SK-N-SH treated with all-trans-retinoic acid at 6 μM for 48 hours (cell line): ENCODE results near the gene HCFC1.

Source experiments
- ARNTL ChIP-seq: fragments of 450-650 bp; formaldehyde crosslinking; IDR thresholded peaks from 2 replicates; pipeline ENCODE4 v1.5.0; 2020; ENCODE audit warnings: low read depth, mild to moderate bottlenecking, moderate library complexity, borderline replicate concordance
- BACH2 ChIP-seq: fragments of 250-450 bp; sonication (Bioruptor Pico); IDR thresholded peaks from 2 replicates; pipeline ENCODE4 v1.9.0; 2021; ENCODE audit warnings: mild to moderate bottlenecking, borderline replicate concordance
- CSDC2 ChIP-seq: fragments of 250-450 bp; sonication (Bioruptor Pico); IDR thresholded peaks from 2 replicates; pipeline ENCODE4 v1.5.0; 2020; ENCODE audit warnings: mild to moderate bottlenecking, moderate library complexity
- ZC3H10 ChIP-seq: fragments of 250-450 bp; sonication (Bioruptor Pico); IDR thresholded peaks from 2 replicates; pipeline ENCODE4 v1.5.1; 2021; ENCODE audit warnings: mild to moderate bottlenecking, moderate library complexity
- ZFP30 ChIP-seq: fragments of 450-650 bp; formaldehyde crosslinking; IDR thresholded peaks from 2 replicates; pipeline ENCODE4 v1.5.0; 2022; ENCODE audit warnings: mild to moderate bottlenecking, moderate library complexity
- ZNF8 ChIP-seq: fragments of 450-650 bp; formaldehyde crosslinking; IDR thresholded peaks from 2 replicates; pipeline ENCODE4 v1.5.0; 2020; ENCODE audit warnings: mild to moderate bottlenecking, moderate library complexity
- TF ChIP-seq, protein P1 (sequence below): fragments of 250-450 bp; sonication (Bioruptor Pico); IDR thresholded peaks from 2 replicates; pipeline ENCODE4 v1.5.1; 2021; ENCODE audit warnings: mild to moderate bottlenecking, moderate library complexity
- TF ChIP-seq, protein P2 (sequence below): fragments of 250-450 bp; sonication (Bioruptor Pico); IDR thresholded peaks from 2 replicates; pipeline ENCODE4 v1.5.0; 2020; ENCODE audit warnings: mild to moderate bottlenecking, moderate library complexity
- TF ChIP-seq, protein P3 (sequence below): fragments of 250-450 bp; sonication (Bioruptor Pico); IDR thresholded peaks from 2 replicates; pipeline ENCODE4 v1.8.0; 2021; ENCODE audit warnings: low read depth, mild to moderate bottlenecking, moderate library complexity, borderline replicate concordance
- TF ChIP-seq, protein P4 (sequence below): fragments of 250-450 bp; sonication (Bioruptor Pico); IDR thresholded peaks from 2 replicates; pipeline ENCODE4 v1.8.0; 2020; ENCODE audit warnings: mild to moderate bottlenecking, moderate library complexity, borderline replicate concordance
- TF ChIP-seq, protein P5 (sequence below): fragments of 250-450 bp; sonication (Bioruptor Pico); IDR thresholded peaks from 2 replicates; pipeline ENCODE4 v1.5.1; 2020; ENCODE audit warnings: low read depth, mild to moderate bottlenecking, moderate library complexity

DNA sequence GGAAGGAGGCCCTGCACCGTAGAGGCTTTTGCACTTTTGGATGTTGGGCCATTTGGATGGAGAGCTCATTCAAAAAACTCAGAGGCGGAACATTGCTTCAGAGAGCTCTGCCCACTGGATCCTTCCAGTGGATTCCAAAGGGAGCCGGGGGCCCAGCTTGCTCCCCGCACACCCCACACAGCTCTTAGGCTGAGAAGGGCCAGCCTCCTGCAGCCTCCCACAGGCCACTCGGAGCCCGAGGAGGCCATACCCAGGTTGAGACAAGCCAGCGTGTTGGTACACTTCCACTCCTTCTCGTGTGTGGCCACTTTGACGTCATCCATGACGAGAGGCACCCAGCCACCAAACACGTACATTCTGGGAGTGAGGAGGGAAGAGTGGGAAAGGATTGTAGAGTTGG lies 10.3 kb downstream of the HCFC1 start:
- TF ChIP-seq, protein P1, sequence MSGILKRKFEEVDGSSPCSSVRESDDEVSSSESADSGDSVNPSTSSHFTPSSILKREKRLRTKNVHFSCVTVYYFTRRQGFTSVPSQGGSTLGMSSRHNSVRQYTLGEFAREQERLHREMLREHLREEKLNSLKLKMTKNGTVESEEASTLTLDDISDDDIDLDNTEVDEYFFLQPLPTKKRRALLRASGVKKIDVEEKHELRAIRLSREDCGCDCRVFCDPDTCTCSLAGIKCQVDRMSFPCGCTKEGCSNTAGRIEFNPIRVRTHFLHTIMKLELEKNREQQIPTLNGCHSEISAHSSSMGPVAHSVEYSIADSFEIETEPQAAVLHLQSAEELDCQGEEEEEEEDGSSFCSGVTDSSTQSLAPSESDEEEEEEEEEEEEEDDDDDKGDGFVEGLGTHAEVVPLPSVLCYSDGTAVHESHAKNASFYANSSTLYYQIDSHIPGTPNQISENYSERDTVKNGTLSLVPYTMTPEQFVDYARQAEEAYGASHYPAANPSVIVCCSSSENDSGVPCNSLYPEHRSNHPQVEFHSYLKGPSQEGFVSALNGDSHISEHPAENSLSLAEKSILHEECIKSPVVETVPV (CRISPR knock-in tag) = no peak
- TF ChIP-seq, protein P2, sequence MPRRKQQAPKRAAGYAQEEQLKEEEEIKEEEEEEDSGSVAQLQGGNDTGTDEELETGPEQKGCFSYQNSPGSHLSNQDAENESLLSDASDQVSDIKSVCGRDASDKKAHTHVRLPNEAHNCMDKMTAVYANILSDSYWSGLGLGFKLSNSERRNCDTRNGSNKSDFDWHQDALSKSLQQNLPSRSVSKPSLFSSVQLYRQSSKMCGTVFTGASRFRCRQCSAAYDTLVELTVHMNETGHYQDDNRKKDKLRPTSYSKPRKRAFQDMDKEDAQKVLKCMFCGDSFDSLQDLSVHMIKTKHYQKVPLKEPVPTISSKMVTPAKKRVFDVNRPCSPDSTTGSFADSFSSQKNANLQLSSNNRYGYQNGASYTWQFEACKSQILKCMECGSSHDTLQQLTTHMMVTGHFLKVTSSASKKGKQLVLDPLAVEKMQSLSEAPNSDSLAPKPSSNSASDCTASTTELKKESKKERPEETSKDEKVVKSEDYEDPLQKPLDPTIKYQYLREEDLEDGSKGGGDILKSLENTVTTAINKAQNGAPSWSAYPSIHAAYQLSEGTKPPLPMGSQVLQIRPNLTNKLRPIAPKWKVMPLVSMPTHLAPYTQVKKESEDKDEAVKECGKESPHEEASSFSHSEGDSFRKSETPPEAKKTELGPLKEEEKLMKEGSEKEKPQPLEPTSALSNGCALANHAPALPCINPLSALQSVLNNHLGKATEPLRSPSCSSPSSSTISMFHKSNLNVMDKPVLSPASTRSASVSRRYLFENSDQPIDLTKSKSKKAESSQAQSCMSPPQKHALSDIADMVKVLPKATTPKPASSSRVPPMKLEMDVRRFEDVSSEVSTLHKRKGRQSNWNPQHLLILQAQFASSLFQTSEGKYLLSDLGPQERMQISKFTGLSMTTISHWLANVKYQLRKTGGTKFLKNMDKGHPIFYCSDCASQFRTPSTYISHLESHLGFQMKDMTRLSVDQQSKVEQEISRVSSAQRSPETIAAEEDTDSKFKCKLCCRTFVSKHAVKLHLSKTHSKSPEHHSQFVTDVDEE = no peak
- TF ChIP-seq CSDC2 (no peak), BACH2 (no peak), ARNTL (CRISPR knock-in tag) (no peak), ZNF8 (no peak), ZFP30 (CRISPR knock-in tag) (no peak), ZC3H10 (CRISPR knock-in tag) (no peak)
- TF ChIP-seq, protein P3, sequence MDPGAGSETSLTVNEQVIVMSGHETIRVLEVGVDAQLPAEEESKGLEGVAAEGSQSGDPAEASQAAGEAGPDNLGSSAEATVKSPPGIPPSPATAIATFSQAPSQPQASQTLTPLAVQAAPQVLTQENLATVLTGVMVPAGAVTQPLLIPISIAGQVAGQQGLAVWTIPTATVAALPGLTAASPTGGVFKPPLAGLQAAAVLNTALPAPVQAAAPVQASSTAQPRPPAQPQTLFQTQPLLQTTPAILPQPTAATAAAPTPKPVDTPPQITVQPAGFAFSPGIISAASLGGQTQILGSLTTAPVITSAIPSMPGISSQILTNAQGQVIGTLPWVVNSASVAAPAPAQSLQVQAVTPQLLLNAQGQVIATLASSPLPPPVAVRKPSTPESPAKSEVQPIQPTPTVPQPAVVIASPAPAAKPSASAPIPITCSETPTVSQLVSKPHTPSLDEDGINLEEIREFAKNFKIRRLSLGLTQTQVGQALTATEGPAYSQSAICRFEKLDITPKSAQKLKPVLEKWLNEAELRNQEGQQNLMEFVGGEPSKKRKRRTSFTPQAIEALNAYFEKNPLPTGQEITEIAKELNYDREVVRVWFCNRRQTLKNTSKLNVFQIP = no peak
- TF ChIP-seq, protein P4, sequence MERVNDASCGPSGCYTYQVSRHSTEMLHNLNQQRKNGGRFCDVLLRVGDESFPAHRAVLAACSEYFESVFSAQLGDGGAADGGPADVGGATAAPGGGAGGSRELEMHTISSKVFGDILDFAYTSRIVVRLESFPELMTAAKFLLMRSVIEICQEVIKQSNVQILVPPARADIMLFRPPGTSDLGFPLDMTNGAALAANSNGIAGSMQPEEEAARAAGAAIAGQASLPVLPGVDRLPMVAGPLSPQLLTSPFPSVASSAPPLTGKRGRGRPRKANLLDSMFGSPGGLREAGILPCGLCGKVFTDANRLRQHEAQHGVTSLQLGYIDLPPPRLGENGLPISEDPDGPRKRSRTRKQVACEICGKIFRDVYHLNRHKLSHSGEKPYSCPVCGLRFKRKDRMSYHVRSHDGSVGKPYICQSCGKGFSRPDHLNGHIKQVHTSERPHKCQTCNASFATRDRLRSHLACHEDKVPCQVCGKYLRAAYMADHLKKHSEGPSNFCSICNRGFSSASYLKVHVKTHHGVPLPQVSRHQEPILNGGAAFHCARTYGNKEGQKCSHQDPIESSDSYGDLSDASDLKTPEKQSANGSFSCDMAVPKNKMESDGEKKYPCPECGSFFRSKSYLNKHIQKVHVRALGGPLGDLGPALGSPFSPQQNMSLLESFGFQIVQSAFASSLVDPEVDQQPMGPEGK (CRISPR knock-in tag) = no peak
- TF ChIP-seq, protein P5, sequence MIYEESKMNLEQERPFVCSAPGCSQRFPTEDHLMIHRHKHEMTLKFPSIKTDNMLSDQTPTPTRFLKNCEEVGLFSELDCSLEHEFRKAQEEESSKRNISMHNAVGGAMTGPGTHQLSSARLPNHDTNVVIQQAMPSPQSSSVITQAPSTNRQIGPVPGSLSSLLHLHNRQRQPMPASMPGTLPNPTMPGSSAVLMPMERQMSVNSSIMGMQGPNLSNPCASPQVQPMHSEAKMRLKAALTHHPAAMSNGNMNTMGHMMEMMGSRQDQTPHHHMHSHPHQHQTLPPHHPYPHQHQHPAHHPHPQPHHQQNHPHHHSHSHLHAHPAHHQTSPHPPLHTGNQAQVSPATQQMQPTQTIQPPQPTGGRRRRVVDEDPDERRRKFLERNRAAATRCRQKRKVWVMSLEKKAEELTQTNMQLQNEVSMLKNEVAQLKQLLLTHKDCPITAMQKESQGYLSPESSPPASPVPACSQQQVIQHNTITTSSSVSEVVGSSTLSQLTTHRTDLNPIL (CRISPR knock-in tag) = no peak
